Vagina (tissue), 2 donors: ENCODE measurements around the gene JAK2.

Source experiments
- POLR2A ChIP-seq, 2 donors: fragments of 450-650 bp; IDR thresholded peaks; one replicate each; pipeline ENCODE4 v1.6.1; 2017; ENCODE audit warnings: antibody characterized with exemption in 2 of 2, mild to moderate bottlenecking in 2 of 2, moderate library complexity in 2 of 2
- POLR2AphosphoS5 ChIP-seq, 2 donors: sonication (generic); formaldehyde crosslinking; IDR thresholded peaks; one replicate each; pipeline ENCODE4 v1.9.0; 2017; ENCODE audit warnings: antibody characterized with exemption in 2 of 2, mild to moderate bottlenecking in 2 of 2, low read depth in 1 of 2; ENCODE audit not compliant: insufficient read depth in 1 of 2
- TF ChIP-seq, protein P1 (sequence below), 3 experiments: fragments of 450-650 bp in 2 of 3; fragments of 200-600 bp in 1 of 3; sonication (generic) in 1 of 3; IDR thresholded peaks; one replicate each; pipeline ENCODE4 v1.5.1; 2017 to 2019; ENCODE audit warnings: antibody characterized with exemption in 3 of 3, mild to moderate bottlenecking in 2 of 3, moderate library complexity in 2 of 3

DNA sequence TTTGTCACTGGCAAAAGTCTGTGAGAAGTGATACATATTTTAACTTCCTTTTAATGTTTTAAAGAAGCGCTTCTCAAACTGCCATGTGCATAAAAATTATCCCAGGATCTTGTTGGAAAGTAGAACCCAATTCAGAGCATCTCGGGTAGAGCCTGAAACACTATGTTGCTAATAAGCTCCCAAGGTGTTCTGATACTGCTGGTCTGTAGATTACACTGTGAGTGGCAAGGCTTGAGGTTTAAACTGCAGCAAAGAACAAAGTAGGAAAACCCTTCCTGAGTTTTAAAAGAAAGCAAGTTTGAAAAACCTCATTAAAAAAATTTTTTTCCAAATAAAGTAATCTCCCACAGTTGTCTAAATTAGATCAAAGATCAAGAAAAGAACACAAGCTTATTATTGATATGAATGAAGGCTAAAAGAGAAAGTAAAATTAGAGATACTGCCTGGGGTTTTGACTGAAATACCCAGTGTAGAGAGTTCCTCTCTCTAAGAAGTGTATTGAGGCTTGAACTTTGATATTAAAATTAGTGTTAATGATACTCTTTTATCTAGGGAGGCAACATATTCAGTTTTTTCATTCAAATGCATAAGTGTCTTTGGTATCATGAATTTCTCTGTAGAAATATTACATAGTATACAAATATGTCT lies 19.8 kb upstream of the JAK2 start:
- TF ChIP-seq, protein P1, sequence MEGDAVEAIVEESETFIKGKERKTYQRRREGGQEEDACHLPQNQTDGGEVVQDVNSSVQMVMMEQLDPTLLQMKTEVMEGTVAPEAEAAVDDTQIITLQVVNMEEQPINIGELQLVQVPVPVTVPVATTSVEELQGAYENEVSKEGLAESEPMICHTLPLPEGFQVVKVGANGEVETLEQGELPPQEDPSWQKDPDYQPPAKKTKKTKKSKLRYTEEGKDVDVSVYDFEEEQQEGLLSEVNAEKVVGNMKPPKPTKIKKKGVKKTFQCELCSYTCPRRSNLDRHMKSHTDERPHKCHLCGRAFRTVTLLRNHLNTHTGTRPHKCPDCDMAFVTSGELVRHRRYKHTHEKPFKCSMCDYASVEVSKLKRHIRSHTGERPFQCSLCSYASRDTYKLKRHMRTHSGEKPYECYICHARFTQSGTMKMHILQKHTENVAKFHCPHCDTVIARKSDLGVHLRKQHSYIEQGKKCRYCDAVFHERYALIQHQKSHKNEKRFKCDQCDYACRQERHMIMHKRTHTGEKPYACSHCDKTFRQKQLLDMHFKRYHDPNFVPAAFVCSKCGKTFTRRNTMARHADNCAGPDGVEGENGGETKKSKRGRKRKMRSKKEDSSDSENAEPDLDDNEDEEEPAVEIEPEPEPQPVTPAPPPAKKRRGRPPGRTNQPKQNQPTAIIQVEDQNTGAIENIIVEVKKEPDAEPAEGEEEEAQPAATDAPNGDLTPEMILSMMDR (IDR thresholded peaks at IDR 0.05) = no peak
- TF ChIP-seq POLR2AphosphoS5 (IDR thresholded peaks at IDR 0.05; ENCODE audit: insufficient read depth in 1 of 2, low read depth in 1 of 2) (no peak), POLR2A (IDR thresholded peaks at IDR 0.05) (no peak)
